Stomach (tissue), 9 donors: Measurements from ENCODE around the gene BRAP. TPM values are rescaled to one million over a fixed set of nuclear protein-coding genes. Genes with fewer than 3 reads are reported as not detected.

ENCODE experiments used
- DNase-seq, 2 donors: peaks; one replicate each; pipeline versions ENCODE4 v3.0.0 to v3.0.0-alpha.2; 2013 to 2019
- H3K27ac ChIP-seq, 5 donors: fragments of 200-600 bp in 4 of 5; sonication (generic) in 4 of 5; one replicate each; pipeline ENCODE4 v1.5.1; 2013 to 2019; ENCODE audit warnings: mild to moderate bottlenecking in 1 of 5, moderate library complexity in 1 of 5
- H3K27me3 ChIP-seq, 3 donors: fragments of 200-600 bp; sonication (generic); one replicate each; pipeline ENCODE4 v1.5.1; 2017 to 2019; ENCODE audit warnings: mixed run types in 1 of 3
- H3K36me3 ChIP-seq, 4 donors: fragments of 200-600 bp; sonication (generic); 1 replicate in 3 of 4; 2 replicates in 1 of 4; pipeline ENCODE4 v1.5.1; 2016 to 2019
- H3K4me1 ChIP-seq, 4 donors: fragments of 200-600 bp; sonication (generic); one replicate each; pipeline ENCODE4 v1.5.1; 2016 to 2019
- H3K4me3 ChIP-seq, 4 donors: fragments of 200-600 bp; sonication (generic) in 3 of 4; one replicate each; pipeline ENCODE4 v1.5.1; 2016 to 2019; ENCODE audit warnings: mild to moderate bottlenecking in 1 of 4
- H3K9me3 ChIP-seq, 4 donors: fragments of 200-600 bp; sonication (generic); one replicate each; pipeline ENCODE4 v1.5.1; 2016 to 2019
- CTCF ChIP-seq, 7 experiments: fragments of 450-650 bp in 4 of 7; fragments of 200-600 bp in 3 of 7; sonication (generic) in 3 of 7; IDR thresholded peaks; one replicate each; pipeline ENCODE4 v1.5.1; 2016 to 2019; ENCODE audit warnings: antibody characterized with exemption in 7 of 7, control low read depth in 2 of 7, mild to moderate bottlenecking in 1 of 7
- EP300 ChIP-seq: sonication (generic); formaldehyde crosslinking; IDR thresholded peaks from one replicate; pipeline ENCODE4 v1.6.1; 2017; ENCODE audit warnings: antibody characterized with exemption
- POLR2A ChIP-seq, 4 donors: fragments of 450-650 bp; IDR thresholded peaks; one replicate each; pipeline ENCODE4 v1.6.1; 2016; ENCODE audit warnings: antibody characterized with exemption in 4 of 4, control low read depth in 2 of 4, mild to moderate bottlenecking in 1 of 4, moderate library complexity in 1 of 4
- POLR2AphosphoS5 ChIP-seq, 3 donors: sonication (generic); formaldehyde crosslinking; IDR thresholded peaks; one replicate each; pipeline ENCODE4 v1.6.1; 2016; ENCODE audit warnings: antibody characterized with exemption in 3 of 3
- WGBS, 5 donors: extraction: QIAGEN DNeasy Blood & Tissue Kit in 3 of 5; methylation state at CpG; one replicate each; pipeline versions ENCODE4 v1.1.5 to v1.1.7; 2013 to 2018; 5-methylcytosine and 5-hydroxymethylcytosine counted together
- intact Hi-C: fragments of 100-400 bp; cut with DNase I; formaldehyde crosslinking; loops from one replicate; pipeline ENCODE4 v1.15.1; 2023; ENCODE audit warnings: low total_unique reads
- polyA plus RNA-seq, 3 donors: library from polyadenylated mRNA; stranded (reverse); fragments of 200-250 nt; gene quantifications; one replicate each; pipeline ENCODE4 v1.2.3, GENCODE V29; 2013
- total RNA-seq, 5 donors: library from RNA; depleted of rRNA; stranded (reverse); fragments of >200 nt; gene quantifications; one replicate each; pipeline versions ENCODE4 v1.1.0 to v1.2.3, GENCODE V29; 2014 to 2016
- donor health status: healthy with polysubstance abuse.
- donor health status: Bipolar disorder and iron deficiency.
- donor health status: healthy.

The BRAP gene
- total and polyA plus RNA-seq, 8 donors = 5.6 to 43.2 (median 16.6) TPM

- Histone ChIP-seq H3K4me3 (peak overlapping the region; percentile 88 to 99 (median 95)), H3K36me3 (no peaks in the 10 kb centered on the region), H3K27me3 (no peaks in the 10 kb centered on the region), H3K4me1 (peaks cover 16 to 34% (median 28%) of the 10 kb centered on the region in 4 donors), H3K27ac (peak overlapping the region; percentile 94 to 100 (median 97)), H3K9me3 (no peaks in the 10 kb centered on the region)
- intact Hi-C loops = no loop called here
- DNase-seq = no peak
- TF ChIP-seq CTCF (IDR thresholded peaks at IDR 0.05) (no peak), POLR2AphosphoS5 (IDR thresholded peaks at IDR 0.05) (no peak), EP300 (no peak), POLR2A (IDR thresholded peaks at IDR 0.05) (no peak)
- WGBS, 5 donors = 5 to 11% (median 7%) methylated on average over 5 of the region's 5 CpGs
Observed at GRCh38 chr12:111600205-111600642, 85.5 kb downstream of the BRAP start.

DNA sequence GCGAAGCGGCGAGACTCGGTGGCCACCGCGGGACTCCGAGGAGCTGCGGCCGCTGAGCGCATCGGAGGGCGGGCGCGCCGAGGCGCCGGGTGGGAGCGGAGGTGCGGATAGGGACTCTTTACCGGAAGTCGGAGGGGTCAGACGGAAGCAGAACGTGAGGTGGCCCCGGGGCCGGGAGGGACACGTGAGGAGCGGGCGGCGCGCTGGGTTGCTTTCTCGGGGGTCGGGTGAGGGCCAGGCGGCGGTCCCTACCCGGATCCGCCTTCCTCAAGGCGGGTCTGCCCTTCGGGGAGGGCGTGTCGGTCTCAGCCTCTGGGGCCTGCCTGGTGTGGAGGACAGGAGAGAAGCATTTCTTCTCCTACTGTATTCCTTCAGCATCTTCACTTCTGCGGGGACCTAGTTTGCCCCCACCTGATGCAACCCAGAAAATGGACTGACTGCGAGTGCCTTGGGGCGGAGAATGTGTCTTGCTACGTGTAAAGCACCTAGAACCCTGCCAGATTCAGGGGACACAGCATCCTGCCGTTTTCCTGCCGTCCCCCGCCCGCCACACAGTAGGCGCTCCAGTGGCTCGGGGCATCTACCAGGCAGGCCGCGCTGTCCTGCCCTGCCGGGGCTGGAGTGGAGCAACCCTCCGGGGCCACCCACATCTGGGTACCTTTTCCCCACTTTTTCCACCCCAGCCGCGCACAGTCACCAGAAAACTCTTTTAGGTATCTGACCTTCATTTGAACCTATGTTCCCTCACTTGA is 86.1 kb downstream of the BRAP start:
- peaks cover 16 to 40% (median 31%) of the 10 kb centered on the region in 4 donors for H3K4me1 ChIP-seq
- no peaks in the 10 kb centered on the region for H3K27me3 ChIP-seq
- no peaks in the 10 kb centered on the region for H3K36me3 ChIP-seq
- DNase-seq = peak; percentile 85 to 97
- WGBS, 5 donors = 0 to 2% (median 0%) methylated on average over 25 to 56 of the region's 56 CpGs
- peak overlapping the region; percentile 88 to 99 (median 95) for H3K4me3 ChIP-seq
- intact Hi-C loops = no loop called here
- no peaks in the 10 kb centered on the region for H3K9me3 ChIP-seq
- TF ChIP-seq POLR2AphosphoS5 (IDR thresholded peaks at IDR 0.05) (peak; percentile 63 to 95 (median 93)), POLR2A (IDR thresholded peaks at IDR 0.05) (peak in 1 of 4 donors; percentile 35), EP300 (no peak), CTCF (IDR thresholded peaks at IDR 0.05) (no peak)
- H3K27ac ChIP-seq = peak overlapping the region; percentile 94 to 100 (median 97)

- H3K27ac ChIP-seq = peak within 1 kb of the TSS; percentile 94 to 100 (median 97)
- intact Hi-C loops = no loop called here
- DNase-seq = peak; percentile 55 to 87
- H3K4me1 ChIP-seq = peaks cover 16 to 48% (median 35%) of the 10 kb centered on the region in 4 donors
- H3K36me3 ChIP-seq = no peaks in the 10 kb centered on the region
- no peaks in the 10 kb centered on the region for H3K27me3 ChIP-seq
- TF ChIP-seq POLR2AphosphoS5 (IDR thresholded peaks at IDR 0.05) (peak in 1 of 3 donors; percentile 6), EP300 (no peak), POLR2A (IDR thresholded peaks at IDR 0.05) (no peak), CTCF (IDR thresholded peaks at IDR 0.05) (no peak)
- H3K9me3 ChIP-seq = no peaks in the 10 kb centered on the region
- H3K4me3 ChIP-seq = peak within 1 kb of the TSS; percentile 88 to 99 (median 95)
- WGBS, 5 donors = 0 to 1% (median 0%) methylated on average over 41 to 116 of the region's 119 CpGs
Observed at GRCh38 chr12:111598637-111599452, 86.9 kb downstream of the BRAP start, which contains the start of gene ATXN2. TSS of gene ATXN2 (minus strand) at chr12:111599315. CDS start at chr12:111599034, 281 bp downstream.
